CD4-positive, CD25-positive, alpha-beta regulatory T cell (primary cell): ENCODE results near the gene JKAMP. TPM values are rescaled to one million over a fixed set of nuclear protein-coding genes. Genes with fewer than 3 reads are reported as not detected.
A peak's percentile ranks its signal among the peaks of the same experiment; 100 is the strongest.

Experiments used
- ATAC-seq, 2 donors: fragments of 150-1000 bp; cut with Tn5 transposase; one replicate each; pipeline ENCODE4 v1.10.0; 2021; ENCODE audit warnings: low read depth in 2 of 2, moderate number of reproducible peaks in 2 of 2, moderate library complexity in 1 of 2
- DNase-seq, 3 donors: peaks; one replicate each; pipeline versions ENCODE4 v3.0.0 to v3.0.0-alpha.2; 2012 to 2022; ENCODE audit warnings: mixed read lengths in 1 of 3
- H3K27ac ChIP-seq: one replicate; pipeline ENCODE4 v1.7.0; 2013; ENCODE audit warnings: mild to moderate bottlenecking, low read length; ENCODE audit not compliant: insufficient read depth, poor library complexity, severe bottlenecking
- H3K27me3 ChIP-seq: one replicate; pipeline ENCODE4 v1.7.0; 2013; ENCODE audit warnings: low read length; ENCODE audit not compliant: control insufficient read depth, insufficient read depth
- H3K36me3 ChIP-seq: one replicate; pipeline ENCODE4 v1.7.0; 2013; ENCODE audit warnings: mild to moderate bottlenecking, low read length, moderate library complexity; ENCODE audit not compliant: control insufficient read depth, insufficient read depth
- H3K4me1 ChIP-seq: 2 replicates; pipeline ENCODE4 v1.7.0; 2013; ENCODE audit warnings: mild to moderate bottlenecking, low read length; ENCODE audit not compliant: insufficient read depth, control insufficient read depth, poor library complexity, severe bottlenecking
- H3K4me3 ChIP-seq: one replicate; pipeline ENCODE4 v1.7.0; 2013; ENCODE audit warnings: low read depth, mild to moderate bottlenecking, low read length, moderate library complexity
- H3K9me3 ChIP-seq, 2 experiments: 1 replicate in 1 of 2; 2 replicates in 1 of 2; pipeline ENCODE4 v1.7.0; 2013; ENCODE audit warnings: low read length in 2 of 2, mild to moderate bottlenecking in 1 of 2, moderate library complexity in 1 of 2; ENCODE audit not compliant: control insufficient read depth in 2 of 2
- H3K27ac Mint-ChIP-seq, 3 donors: one replicate each; pipeline ENCODE4 v1.8.0; 2020 to 2022; ENCODE audit warnings: mild to moderate bottlenecking in 3 of 3, mixed read lengths in 3 of 3, moderate library complexity in 2 of 3
- H3K27me3 Mint-ChIP-seq: one replicate; pipeline ENCODE4 v1.8.0; 2022; ENCODE audit warnings: mild to moderate bottlenecking, mixed read lengths
- H3K36me3 Mint-ChIP-seq: one replicate; pipeline ENCODE4 v1.8.0; 2020; ENCODE audit warnings: mixed read lengths
- H3K4me1 Mint-ChIP-seq, 4 donors: one replicate each; pipeline ENCODE4 v1.8.0; 2020 to 2022; ENCODE audit warnings: mixed read lengths in 4 of 4, mild to moderate bottlenecking in 1 of 4
- H3K4me3 Mint-ChIP-seq, 4 donors: one replicate each; pipeline ENCODE4 v1.8.0; 2020 to 2022; ENCODE audit warnings: mild to moderate bottlenecking in 4 of 4, mixed read lengths in 4 of 4, moderate library complexity in 3 of 4
- H3K9me3 Mint-ChIP-seq, 7 donors: one replicate each; pipeline ENCODE4 v1.8.0; 2020 to 2022; ENCODE audit warnings: mixed read lengths in 7 of 7, mild to moderate bottlenecking in 3 of 7, moderate library complexity in 2 of 7
- polyA plus RNA-seq, 4 donors: library from polyadenylated mRNA; unstranded; fragments of 300-500 nt; fragmentation: Illumina TruSeq; gene quantifications; one replicate each; pipeline ENCODE4 v1.2.3, GENCODE V29; 2021
- total RNA-seq: library from RNA; stranded (reverse); gene quantifications from one replicate; pipeline ENCODE4 v1.2.3, GENCODE V29; 2022

JKAMP gene
- total and polyA plus RNA-seq, 5 donors from 2014 or later, result 21.0 to 83.4 (median 62.3) TPM

DNA sequence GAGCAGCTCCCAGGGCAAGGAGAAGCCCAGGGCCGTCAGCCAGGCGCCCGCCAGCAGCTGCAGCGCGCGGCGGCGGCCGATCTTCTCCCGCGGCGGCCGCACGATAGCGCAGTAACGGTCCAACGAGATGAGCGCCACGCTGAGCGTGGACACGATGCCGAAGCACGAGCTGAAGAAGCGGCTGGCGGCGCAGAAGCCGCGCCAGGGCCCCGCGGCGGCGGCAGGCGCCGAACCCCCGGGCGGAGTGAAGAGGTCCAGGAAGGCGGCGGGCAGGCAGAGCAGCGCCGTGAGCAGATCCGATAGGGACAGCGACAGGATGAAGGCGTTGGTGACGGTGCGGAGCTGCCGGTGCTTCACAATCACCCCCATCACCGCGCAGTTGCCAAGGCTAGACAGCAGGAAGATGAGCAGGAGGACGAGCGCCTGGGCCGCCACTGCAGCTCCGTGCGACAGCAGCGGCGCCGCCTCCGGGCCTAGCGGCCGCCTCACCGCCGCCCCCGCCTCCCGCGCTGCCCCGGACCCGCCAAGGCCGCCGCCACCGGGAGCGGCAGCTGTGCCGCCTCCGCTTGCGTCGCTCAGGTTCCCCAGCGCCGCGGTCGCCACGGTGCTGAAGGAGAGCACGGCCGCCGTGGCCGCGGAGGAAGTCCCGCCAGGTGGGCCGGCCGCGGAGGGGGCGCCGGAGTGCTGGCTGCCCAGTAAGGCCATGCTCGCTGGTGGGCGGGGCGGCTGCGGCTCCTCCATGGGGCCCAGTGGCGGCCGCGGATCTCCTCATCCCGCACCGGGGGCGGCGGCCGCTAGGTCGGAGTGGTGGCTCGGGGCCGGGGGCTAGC lies 19.6 kb upstream of the JKAMP start:
- H3K36me3 Mint-ChIP-seq, result no peaks in the 10 kb centered on the region
- Histone ChIP-seq H3K27me3 (no peaks in the 10 kb centered on the region), H3K36me3 (no peaks in the 10 kb centered on the region), H3K4me3 (no peak overlapping the region), H3K4me1 (peaks cover 11% of the 10 kb centered on the region), H3K9me3 (no peaks in the 10 kb centered on the region), H3K27ac (peak overlapping the region; percentile 65)
- H3K4me3 Mint-ChIP-seq, result peak overlapping the region; percentile 45 to 91 (median 89)
- peak overlapping the region in 2 of 3 donors; percentile 55 to 87 for H3K27ac Mint-ChIP-seq
- no peaks in the 10 kb centered on the region for H3K9me3 Mint-ChIP-seq
- DNase-seq (peak; percentile 55 to 67 (median 62)), ATAC-seq (peak; percentile 70 to 77)
- H3K4me1 Mint-ChIP-seq, result peaks cover 0 to 13% (median 4%) of the 10 kb centered on the region in 4 donors
- peaks cover 18% of the 10 kb centered on the region for H3K27me3 Mint-ChIP-seq

- Mint-ChIP-seq H3K9me3 (no peaks in the 10 kb centered on the region), H3K4me3 (peak within 1 kb of the TSS; percentile 89 to 96 (median 90)), H3K4me1 (peaks cover 0 to 13% (median 4%) of the 10 kb centered on the region in 4 donors), H3K27me3 (peaks cover 18% of the 10 kb centered on the region), H3K27ac (peak within 1 kb of the TSS; percentile 84 to 93 (median 87)), H3K36me3 (no peaks in the 10 kb centered on the region)
- H3K36me3 ChIP-seq, result no peaks in the 10 kb centered on the region
- H3K27me3 ChIP-seq, result no peaks in the 10 kb centered on the region
- ATAC-seq, result peak; percentile 8 to 16
- H3K4me1 ChIP-seq, result peaks cover 11% of the 10 kb centered on the region
- peak within 1 kb of the TSS; percentile 65 for H3K27ac ChIP-seq
- peak within 1 kb of the TSS; percentile 54 for H3K4me3 ChIP-seq
- peak in 2 of 3 donors; percentile 35 to 46 for DNase-seq
- no peaks in the 10 kb centered on the region for H3K9me3 ChIP-seq
Observed at GRCh38 chr14:59465316-59466135, 18.8 kb upstream of the JKAMP start, which contains the start of gene GPR135. Gene GPR135 (minus strand): TSS chr14:59465380. CDS start chr14:59465226, 154 bp downstream.

DNA sequence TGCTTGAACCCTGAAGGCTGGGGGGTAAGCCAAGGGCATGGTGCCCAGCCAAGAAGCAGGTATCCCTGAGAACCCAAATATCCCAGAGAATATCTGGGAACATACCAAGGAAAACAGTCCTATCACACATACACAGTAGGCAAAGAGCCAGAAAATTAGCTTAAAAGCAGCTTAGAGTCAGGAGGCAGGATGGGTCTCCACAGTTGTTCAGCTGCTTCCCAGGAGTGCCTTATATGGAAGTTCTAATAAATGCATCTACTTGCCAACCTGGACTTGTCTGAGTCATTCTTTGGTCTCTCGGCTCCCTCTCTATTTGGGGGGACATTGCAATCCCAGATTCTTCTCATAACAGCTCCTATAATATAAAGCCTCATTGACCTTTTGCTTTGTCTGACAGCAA lies 10.1 kb upstream of the JKAMP start:
- H3K9me3 Mint-ChIP-seq, result no peaks in the 10 kb centered on the region
- DNase-seq (no peak), ATAC-seq (no peak)
- H3K9me3 ChIP-seq, result no peaks in the 10 kb centered on the region
- no peaks in the 10 kb centered on the region for H3K27me3 Mint-ChIP-seq
- no peaks in the 10 kb centered on the region for H3K27me3 ChIP-seq
- peaks cover 0 to 21% (median 13%) of the 10 kb centered on the region in 4 donors for H3K4me1 Mint-ChIP-seq
- no peak overlapping the region for H3K4me3 Mint-ChIP-seq
- no peak overlapping the region for H3K27ac ChIP-seq
- H3K4me3 ChIP-seq, result no peak overlapping the region
- peaks cover 14% of the 10 kb centered on the region for H3K36me3 Mint-ChIP-seq
- peaks cover 31% of the 10 kb centered on the region for H3K36me3 ChIP-seq
- H3K27ac Mint-ChIP-seq, result no peak overlapping the region
- no peaks in the 10 kb centered on the region for H3K4me1 ChIP-seq

- no peaks in the 10 kb centered on the region for H3K27me3 ChIP-seq
- Mint-ChIP-seq H3K4me3 (no peak overlapping the region), H3K27me3 (no peaks in the 10 kb centered on the region), H3K4me1 (peaks cover 0 to 33% (median 22%) of the 10 kb centered on the region in 4 donors), H3K9me3 (no peaks in the 10 kb centered on the region), H3K36me3 (peaks cover 17% of the 10 kb centered on the region), H3K27ac (peak overlapping the region in 1 of 3 donors; percentile 34)
- ATAC-seq, result no peak
- H3K36me3 ChIP-seq, result peaks cover 31% of the 10 kb centered on the region
- H3K4me3 ChIP-seq, result no peak overlapping the region
- H3K4me1 ChIP-seq, result no peaks in the 10 kb centered on the region
- DNase-seq, result no peak
- H3K27ac ChIP-seq, result no peak overlapping the region
- no peaks in the 10 kb centered on the region for H3K9me3 ChIP-seq
Observed at GRCh38 chr14:59475709-59476108, 8.6 kb upstream of the JKAMP start.

DNA sequence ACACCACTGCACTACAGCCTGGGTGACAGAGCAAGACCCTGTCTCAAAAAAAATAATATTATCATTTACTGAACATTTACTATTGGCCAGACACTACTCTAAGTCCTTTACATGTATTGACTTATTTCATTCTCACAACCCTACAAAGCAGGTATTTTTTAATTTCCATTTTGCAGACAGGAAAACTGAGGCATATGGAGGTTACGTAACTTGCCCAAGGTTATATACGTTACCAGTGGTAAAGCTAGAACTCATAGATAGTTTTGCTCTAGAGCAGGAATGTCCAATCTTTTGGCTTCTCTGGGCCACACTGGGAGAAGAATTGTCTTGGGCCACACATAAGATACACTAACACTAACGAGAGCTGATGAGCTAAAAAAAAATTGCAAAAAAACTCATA lies 5.8 kb upstream of the JKAMP start:
- Mint-ChIP-seq H3K36me3 (peaks cover 11% of the 10 kb centered on the region), H3K27me3 (no peaks in the 10 kb centered on the region), H3K4me3 (no peak overlapping the region), H3K27ac (no peak overlapping the region), H3K9me3 (no peaks in the 10 kb centered on the region), H3K4me1 (peaks cover 17 to 59% (median 43%) of the 10 kb centered on the region in 4 donors)
- ATAC-seq (no peak), DNase-seq (no peak)
- no peaks in the 10 kb centered on the region for H3K27me3 ChIP-seq
- no peak overlapping the region for H3K4me3 ChIP-seq
- H3K36me3 ChIP-seq, result peaks cover 23% of the 10 kb centered on the region
- H3K9me3 ChIP-seq, result no peaks in the 10 kb centered on the region
- peaks cover 24% of the 10 kb centered on the region for H3K4me1 ChIP-seq
- H3K27ac ChIP-seq, result no peak overlapping the region

DNA sequence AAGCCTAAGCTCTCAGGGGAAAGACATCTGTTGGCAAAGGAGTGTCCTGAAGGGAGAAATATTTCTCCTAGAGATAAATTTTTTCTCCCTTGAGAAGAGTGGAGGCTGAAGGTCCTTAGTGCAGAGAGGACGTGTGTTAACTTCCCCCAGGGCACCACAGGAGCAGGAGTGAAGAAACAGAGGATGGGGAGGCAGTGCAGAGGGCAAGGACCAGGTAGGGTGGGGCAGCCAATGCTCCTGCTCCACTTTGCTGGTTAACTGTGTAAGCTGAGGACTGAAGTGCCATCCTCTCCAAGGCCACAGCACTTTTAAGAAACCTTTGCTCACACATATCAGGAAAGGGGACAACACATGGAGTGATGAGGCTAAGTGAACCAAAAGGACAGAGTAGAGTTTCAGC lies 4.2 kb upstream of the JKAMP start:
- peaks cover 17 to 64% (median 45%) of the 10 kb centered on the region in 4 donors for H3K4me1 Mint-ChIP-seq
- H3K9me3 ChIP-seq, result no peaks in the 10 kb centered on the region
- ATAC-seq (no peak), DNase-seq (no peak)
- peaks cover 4% of the 10 kb centered on the region for H3K27me3 Mint-ChIP-seq
- H3K27ac ChIP-seq, result no peak overlapping the region
- H3K4me1 ChIP-seq, result peaks cover 32% of the 10 kb centered on the region
- H3K4me3 ChIP-seq, result no peak overlapping the region
- H3K36me3 Mint-ChIP-seq, result peaks cover 4% of the 10 kb centered on the region
- H3K27ac Mint-ChIP-seq, result peak overlapping the region; percentile 50 to 62 (median 52)
- H3K4me3 Mint-ChIP-seq, result peak overlapping the region in 1 of 4 donors; percentile 51
- H3K36me3 ChIP-seq, result peaks cover 11% of the 10 kb centered on the region
- H3K9me3 Mint-ChIP-seq, result no peaks in the 10 kb centered on the region
- H3K27me3 ChIP-seq, result no peaks in the 10 kb centered on the region

- peaks cover 4% of the 10 kb centered on the region for H3K27me3 Mint-ChIP-seq
- ATAC-seq, result no peak
- Histone ChIP-seq H3K9me3 (no peaks in the 10 kb centered on the region), H3K27ac (no peak overlapping the region), H3K4me3 (peak overlapping the region; percentile 4), H3K4me1 (peaks cover 44% of the 10 kb centered on the region), H3K27me3 (no peaks in the 10 kb centered on the region), H3K36me3 (peaks cover 3% of the 10 kb centered on the region)
- no peaks in the 10 kb centered on the region for H3K9me3 Mint-ChIP-seq
- peaks cover 20 to 73% (median 53%) of the 10 kb centered on the region in 4 donors for H3K4me1 Mint-ChIP-seq
- H3K4me3 Mint-ChIP-seq, result peak overlapping the region; percentile 13 to 89 (median 46)
- no peak for DNase-seq
- H3K27ac Mint-ChIP-seq, result peak overlapping the region in 2 of 3 donors; percentile 69 to 95
- peaks cover 4% of the 10 kb centered on the region for H3K36me3 Mint-ChIP-seq
Observed at GRCh38 chr14:59481407-59481806, 2.9 kb upstream of the JKAMP start.
